K562 (cell line): Measurements from ENCODE around the gene PSD2. TPM values are rescaled to one million over a fixed set of nuclear protein-coding genes. Genes with fewer than 3 reads are reported as not detected.

ENCODE experiments used
- ARHGAP35 ChIP-seq: fragments of 450-650 bp; IDR thresholded peaks from 2 replicates; pipeline ENCODE4 v1.6.1; 2018; ENCODE audit not compliant: partially characterized antibody
- FOXO4 ChIP-seq: fragments of 450-650 bp; formaldehyde crosslinking; IDR thresholded peaks from 2 replicates; pipeline ENCODE4 v1.4.0; 2020; ENCODE audit warnings: mild to moderate bottlenecking, moderate library complexity
- PKNOX1 ChIP-seq: fragments of 450-650 bp; IDR thresholded peaks from 2 replicates; pipeline ENCODE4 v1.6.1; 2016
- SRSF1 ChIP-seq: fragments of 200-400 bp; formaldehyde crosslinking; IDR thresholded peaks from 2 replicates; pipeline ENCODE4 v1.6.1; 2017; ENCODE audit warnings: mild to moderate bottlenecking, low read depth, low read length, moderate library complexity
- TEAD1 ChIP-seq, 2 experiments: fragments of 450-650 bp in 1 of 2; sonication (generic) in 1 of 2; formaldehyde crosslinking; IDR thresholded peaks; 2 replicates each; pipeline versions ENCODE4 v1.4.0 to v1.8.0; 2020 to 2022; ENCODE audit warnings: mild to moderate bottlenecking in 2 of 2, missing genetic modification reagents in 1 of 2
- ZNF395 ChIP-seq: fragments of 200-800 bp; sonication (Bioruptor generic); IDR thresholded peaks from 2 replicates; pipeline ENCODE4 v1.6.1; 2017; ENCODE audit warnings: missing genetic modification characterization, missing compliant biosample characterization
- ZNF551 ChIP-seq: fragments of 250-450 bp; sonication (Bioruptor Pico); IDR thresholded peaks from 2 replicates; pipeline ENCODE4 v1.5.0; 2021; ENCODE audit warnings: mild to moderate bottlenecking, moderate library complexity
- polyA plus RNA-seq, 8 experiments: library from polyadenylated mRNA; depleted of rRNA in 4 of 8; stranded (reverse) in 5 of 8; unstranded in 3 of 8; fragments of >200 nt; fragmentation: Nextera tagmentation in 2 of 8; fragmentation: Illumina TruSeq in 1 of 8; extraction: Ambion mirVana in 2 of 8; extraction: Trizol in 1 of 8; gene quantifications; 2 replicates each; pipeline versions ENCODE4 v1.2.1 to v1.2.3, GENCODE V29; 2011 to 2014; ENCODE audit warnings: inconsistent platforms in 1 of 8, missing spikeins in 1 of 8
- total RNA-seq, 7 experiments: library from RNA; depleted of rRNA in 6 of 7; stranded (reverse); fragments of >200 nt in 6 of 7; fragmentation: Illumina TruSeq in 2 of 7; extraction: Trizol in 2 of 7; gene quantifications; 2 replicates each; pipeline versions ENCODE4 v1.2.1 to v1.2.3, GENCODE V29; 2011 to 2021; ENCODE audit warnings: low replicate concordance in 1 of 7

The PSD2 gene
- total and polyA plus RNA-seq, 9 of the 15 experiments (the other 6 are each of a cell fraction or from before 2014, with no cell fraction given) = 0.01 to 0.09 (median 0.04) TPM; not detected in 4

- TF ChIP-seq FOXO4 (CRISPR knock-in tag) (no peak), ZNF551 (CRISPR knock-in tag) (no peak), SRSF1 (no peak), ZNF395 (no peak), ARHGAP35 (no peak), TEAD1 (CRISPR knock-in tag; IDR thresholded peaks at IDR 0.05) (no peak), PKNOX1 (no peak)
Observed at GRCh38 chr5:139843991-139844390, 48.4 kb downstream of the PSD2 start (continued).
